ENCODE measurements around the gene UQCRHL.
"Not testable (repeated sequence)": the region's sequence is repeated elsewhere in the genome, so short reads cannot be mapped to it uniquely, and the experiment has no call there.

DNA sequence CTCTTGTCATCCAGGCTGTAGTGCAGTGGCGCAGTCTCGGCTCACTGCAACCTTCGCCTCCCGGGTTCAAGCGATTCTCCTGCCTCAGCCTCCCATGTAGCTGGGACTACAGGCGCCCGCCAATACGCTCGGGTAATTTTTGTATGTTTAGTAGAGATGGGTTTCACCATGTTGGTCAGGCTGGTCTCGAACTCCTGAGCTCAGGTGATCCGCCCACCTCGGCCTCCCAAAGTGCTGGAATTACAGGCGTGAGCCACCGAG is 29.0 kb upstream of the UQCRHL start:
- not testable (repeated sequence) for TF ChIP-seq CTCF, POLR2A (IDR thresholded peaks at IDR 0.05)
